Measurements from ENCODE around the gene THOC1.
A peak's percentile ranks its signal among the peaks of the same experiment; 100 is the strongest.

THOC1 gene

GRCh38 chr18:306608-307255 lies 38.9 kb upstream of the THOC1 start:
- H3K27ac ChIP-seq: no peak overlapping the region
- TF ChIP-seq CTCF (IDR thresholded peaks at IDR 0.05): no peak
- TF ChIP-seq ZFX (IDR thresholded peaks at IDR 0.05; ENCODE audit: borderline replicate concordance): no peak

GRCh38 chr18:305003-305501 lies 37.2 kb upstream of the THOC1 start:
- H3K27ac ChIP-seq: peak overlapping the region; percentile 88
- no peak for TF ChIP-seq ZFX (IDR thresholded peaks at IDR 0.05; ENCODE audit: borderline replicate concordance)
- peak; percentile 29 for TF ChIP-seq CTCF (IDR thresholded peaks at IDR 0.05)

- no peak overlapping the region for H3K27ac ChIP-seq
- TF ChIP-seq ZFX (IDR thresholded peaks at IDR 0.05; ENCODE audit: borderline replicate concordance): no peak
- TF ChIP-seq CTCF (IDR thresholded peaks at IDR 0.05): no peak
Measured at GRCh38 chr18:303607-304006, 35.8 kb upstream of the THOC1 start.

- TF ChIP-seq CTCF (IDR thresholded peaks at IDR 0.05) (no peak), ZFX (IDR thresholded peaks at IDR 0.05; ENCODE audit: borderline replicate concordance) (no peak)
- H3K27ac ChIP-seq: no peak overlapping the region
Measured at GRCh38 chr18:303011-303410, 35.2 kb upstream of the THOC1 start.

- no peak overlapping the region for H3K27ac ChIP-seq
- TF ChIP-seq ZFX (IDR thresholded peaks at IDR 0.05; ENCODE audit: borderline replicate concordance): no peak
- no peak for TF ChIP-seq CTCF (IDR thresholded peaks at IDR 0.05)
Measured at GRCh38 chr18:302097-302496, 34.2 kb upstream of the THOC1 start.

GRCh38 chr18:297936-298335 lies 30.1 kb upstream of the THOC1 start:
- no peak overlapping the region for H3K27ac ChIP-seq
- TF ChIP-seq CTCF (IDR thresholded peaks at IDR 0.05) (no peak), ZFX (IDR thresholded peaks at IDR 0.05; ENCODE audit: borderline replicate concordance) (no peak)

- no peak overlapping the region for H3K27ac ChIP-seq
- no peak for TF ChIP-seq CTCF (IDR thresholded peaks at IDR 0.05)
- no peak for TF ChIP-seq ZFX (IDR thresholded peaks at IDR 0.05; ENCODE audit: borderline replicate concordance)
Measured at GRCh38 chr18:295756-296490, 28.1 kb upstream of the THOC1 start.
